ENCODE measurements around the gene DPF3. TPM values are rescaled to one million over a fixed set of nuclear protein-coding genes. Genes with fewer than 3 reads are reported as not detected.

DPF3 gene
- total RNA-seq = 0.90 TPM
- long read RNA-seq, partial matches to known transcripts = 1 of 1 reads
- long read RNA-seq, other reads (novel, unspliced or antisense) = 0 of 1 reads

DNA sequence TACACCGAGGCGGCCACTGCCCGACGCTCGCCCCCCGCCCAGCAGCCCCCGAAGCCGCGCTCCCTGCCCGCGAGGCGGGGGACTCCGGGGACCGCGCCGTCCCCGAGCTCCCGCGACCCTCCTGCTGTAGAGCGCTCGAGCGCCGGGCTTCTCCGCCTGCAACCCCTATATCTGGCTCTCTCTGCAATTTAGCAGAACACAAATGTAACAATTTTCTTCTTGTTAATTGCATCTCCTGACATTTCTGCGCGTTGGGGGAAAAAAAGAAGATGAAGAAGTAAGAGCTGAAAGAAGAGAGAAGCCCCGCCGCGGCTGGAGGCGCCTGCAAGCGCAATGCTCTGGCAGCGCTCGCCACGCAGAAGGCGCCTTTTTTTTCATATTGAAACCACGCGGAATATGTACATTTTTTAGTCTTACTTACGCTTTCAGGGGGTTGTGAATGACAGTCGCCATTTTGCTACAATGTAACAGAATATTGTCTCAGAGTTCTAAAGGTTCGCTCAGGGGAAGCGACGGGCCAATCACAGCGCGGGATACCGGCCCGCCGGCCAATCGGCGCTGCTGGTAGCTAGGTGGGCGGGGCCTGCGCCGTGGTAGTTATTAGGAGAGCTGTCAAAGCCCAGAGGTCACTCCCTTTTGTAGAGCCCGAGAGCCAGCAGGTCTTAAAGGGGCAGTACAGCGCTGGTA lies at the start of gene DPF3:
Gene DPF3 (minus strand): TSS at position 466 of the 687 bp plus-strand sequence. CDS start 13 bp downstream, at position 453.
- H3K4me3 ChIP-seq = peak within 1 kb of the TSS; percentile 90
- H3K27me3 ChIP-seq = peaks cover 50% of the 10 kb centered on the region
- DNase-seq = peak; percentile 98
- intact Hi-C loops (cut with DNase I) = no loop called here
- H3K27ac ChIP-seq = no peak within 1 kb of the TSS
- peaks cover 22% of the 10 kb centered on the region for H3K4me1 ChIP-seq
- no peaks in the 10 kb centered on the region for H3K36me3 ChIP-seq
- TF ChIP-seq, protein P1, sequence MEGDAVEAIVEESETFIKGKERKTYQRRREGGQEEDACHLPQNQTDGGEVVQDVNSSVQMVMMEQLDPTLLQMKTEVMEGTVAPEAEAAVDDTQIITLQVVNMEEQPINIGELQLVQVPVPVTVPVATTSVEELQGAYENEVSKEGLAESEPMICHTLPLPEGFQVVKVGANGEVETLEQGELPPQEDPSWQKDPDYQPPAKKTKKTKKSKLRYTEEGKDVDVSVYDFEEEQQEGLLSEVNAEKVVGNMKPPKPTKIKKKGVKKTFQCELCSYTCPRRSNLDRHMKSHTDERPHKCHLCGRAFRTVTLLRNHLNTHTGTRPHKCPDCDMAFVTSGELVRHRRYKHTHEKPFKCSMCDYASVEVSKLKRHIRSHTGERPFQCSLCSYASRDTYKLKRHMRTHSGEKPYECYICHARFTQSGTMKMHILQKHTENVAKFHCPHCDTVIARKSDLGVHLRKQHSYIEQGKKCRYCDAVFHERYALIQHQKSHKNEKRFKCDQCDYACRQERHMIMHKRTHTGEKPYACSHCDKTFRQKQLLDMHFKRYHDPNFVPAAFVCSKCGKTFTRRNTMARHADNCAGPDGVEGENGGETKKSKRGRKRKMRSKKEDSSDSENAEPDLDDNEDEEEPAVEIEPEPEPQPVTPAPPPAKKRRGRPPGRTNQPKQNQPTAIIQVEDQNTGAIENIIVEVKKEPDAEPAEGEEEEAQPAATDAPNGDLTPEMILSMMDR (IDR thresholded peaks at IDR 0.05) = no peak
- no peaks in the 10 kb centered on the region for H3K9me3 ChIP-seq
- peak; percentile 100 for ATAC-seq

DNA sequence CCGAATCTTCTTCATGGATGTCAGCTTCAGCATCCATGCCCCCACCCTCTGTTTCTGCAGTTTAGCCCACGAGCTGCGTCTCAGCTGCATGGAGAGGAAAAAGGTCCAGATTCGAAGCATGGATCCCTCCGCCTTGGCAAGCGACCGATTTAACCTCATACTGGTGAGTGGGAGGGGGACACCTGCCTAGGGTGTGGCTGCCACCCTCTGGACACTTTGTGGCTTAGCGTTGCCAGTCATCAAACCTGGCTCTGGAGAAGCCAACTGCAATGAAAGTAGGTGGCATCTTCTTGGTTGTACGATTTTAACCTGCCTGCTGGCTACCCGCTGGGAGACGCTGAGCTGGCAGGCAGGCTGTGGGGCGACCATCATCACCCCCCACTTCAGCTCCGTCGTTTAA lies 49.0 kb upstream of the DPF3 start:
- peaks cover 70% of the 10 kb centered on the region for H3K36me3 ChIP-seq
- H3K4me3 ChIP-seq = no peak overlapping the region
- intact Hi-C loops (cut with DNase I) = no loop called here
- H3K27ac ChIP-seq = no peak overlapping the region
- DNase-seq = no peak
- no peaks in the 10 kb centered on the region for H3K4me1 ChIP-seq
- TF ChIP-seq, protein P1 (IDR thresholded peaks at IDR 0.05) = no peak
- no peaks in the 10 kb centered on the region for H3K27me3 ChIP-seq
- no peaks in the 10 kb centered on the region for H3K9me3 ChIP-seq
- no peak for ATAC-seq

DNA sequence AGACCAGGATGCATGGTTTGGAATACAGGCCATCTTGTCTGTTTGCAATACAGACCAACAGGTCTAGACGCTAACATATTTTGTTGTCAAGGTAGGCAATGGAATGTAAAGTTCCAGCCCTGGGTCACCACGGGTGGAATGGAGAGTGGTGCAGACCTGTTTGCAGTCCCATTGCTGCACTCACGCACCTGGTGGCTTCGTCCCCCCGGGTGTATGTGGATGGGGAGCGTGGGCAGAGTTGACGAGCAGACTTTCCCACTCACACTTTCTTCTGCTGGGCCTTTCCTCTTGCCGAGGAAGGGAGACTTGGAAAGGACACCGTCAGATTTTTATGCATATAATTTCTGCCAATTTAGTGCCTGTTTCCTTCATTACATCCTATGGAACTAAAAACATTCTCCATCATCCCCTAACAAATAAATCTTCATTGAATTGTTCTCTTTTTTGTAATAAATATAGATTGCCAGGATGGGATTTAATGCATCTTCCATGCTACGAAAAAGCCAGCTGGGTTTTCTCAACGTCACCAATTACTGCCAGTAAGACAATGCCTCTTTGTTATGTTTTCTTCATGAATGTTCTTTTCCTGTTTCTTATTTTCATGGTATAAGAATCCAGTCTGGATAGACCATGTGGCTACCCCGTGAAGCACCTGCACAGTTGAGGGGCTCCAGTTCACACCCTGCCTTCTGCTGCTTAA lies 47.5 kb upstream of the DPF3 start:
- DNase-seq = no peak
- Histone ChIP-seq H3K4me3 (no peak overlapping the region), H3K27me3 (no peaks in the 10 kb centered on the region), H3K27ac (no peak overlapping the region), H3K4me1 (no peaks in the 10 kb centered on the region), H3K9me3 (no peaks in the 10 kb centered on the region), H3K36me3 (peaks cover 61% of the 10 kb centered on the region)
- intact Hi-C loops (cut with DNase I) = no loop called here
- no peak for ATAC-seq
- TF ChIP-seq, protein P1 (IDR thresholded peaks at IDR 0.05) = no peak

DNA sequence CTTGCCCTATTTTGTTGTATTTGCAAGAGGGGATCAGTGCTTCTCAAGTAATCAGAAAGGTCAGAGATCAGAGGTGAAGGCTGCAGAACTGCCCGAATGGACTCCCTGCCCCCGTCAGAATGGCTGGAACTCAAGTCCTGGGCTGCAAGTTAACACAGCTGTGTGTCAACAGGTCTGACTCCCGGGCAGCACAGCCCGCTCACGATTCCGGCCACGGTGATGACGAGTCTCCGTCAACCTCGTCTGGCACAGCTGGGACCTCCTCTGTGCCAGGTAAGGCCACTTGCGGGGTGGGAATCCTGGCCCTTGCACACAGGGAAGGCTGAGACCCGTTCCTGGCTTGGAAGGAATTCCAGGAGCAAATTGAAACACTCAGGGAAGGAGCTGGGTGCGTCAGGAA lies 45.7 kb upstream of the DPF3 start:
- TF ChIP-seq, protein P1 (IDR thresholded peaks at IDR 0.05) = no peak
- no peak for ATAC-seq
- H3K9me3 ChIP-seq = no peaks in the 10 kb centered on the region
- DNase-seq = no peak
- H3K27me3 ChIP-seq = no peaks in the 10 kb centered on the region
- intact Hi-C loops (cut with DNase I) = no loop called here
- H3K27ac ChIP-seq = no peak overlapping the region
- no peak overlapping the region for H3K4me3 ChIP-seq
- peaks cover 58% of the 10 kb centered on the region for H3K36me3 ChIP-seq
- H3K4me1 ChIP-seq = no peaks in the 10 kb centered on the region

DNA sequence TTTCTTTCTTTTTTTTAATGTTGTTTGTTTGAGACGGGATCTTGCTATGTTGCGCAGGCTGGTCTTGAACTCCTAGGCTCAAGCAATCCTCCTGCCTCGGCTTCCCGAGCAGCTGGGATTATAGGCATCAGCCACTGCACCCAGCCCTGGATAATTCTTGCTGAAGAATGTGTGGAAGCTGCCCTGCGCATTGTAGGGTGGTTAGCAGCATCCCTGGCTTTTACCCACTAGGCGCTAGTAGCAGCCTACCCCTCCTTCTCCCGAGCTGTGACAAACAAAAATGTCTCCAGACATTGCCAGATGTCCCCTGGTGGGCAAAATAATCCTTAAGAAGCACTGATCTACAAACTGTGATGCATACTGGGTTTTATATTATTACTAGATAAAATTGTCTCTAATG lies 39.0 kb upstream of the DPF3 start:
- Histone ChIP-seq H3K27ac (no peak overlapping the region), H3K9me3 (no peaks in the 10 kb centered on the region), H3K4me3 (no peak overlapping the region), H3K27me3 (no peaks in the 10 kb centered on the region), H3K36me3 (peaks cover 2% of the 10 kb centered on the region), H3K4me1 (no peaks in the 10 kb centered on the region)
- ATAC-seq = no peak
- intact Hi-C loops (cut with DNase I) = no loop called here
- no peak for DNase-seq
- TF ChIP-seq, protein P1 (IDR thresholded peaks at IDR 0.05) = no peak

All from upper lobe of right lung (tissue), 1 donor.